Amniotic stem cell (primary cell): ENCODE data around the gene FRMD3.

Source experiments
- DNase-seq: peaks from one replicate; lab custom pipeline; 2025; lab: John Stamatoyannopoulos, UW

Gene FRMD3

GRCh38 chr9:83432877-83433550 is 105.2 kb downstream of the FRMD3 start:
- no peak for DNase-seq

GRCh38 chr9:83432104-83432627 is 106.0 kb downstream of the FRMD3 start:
- no peak for DNase-seq

DNA sequence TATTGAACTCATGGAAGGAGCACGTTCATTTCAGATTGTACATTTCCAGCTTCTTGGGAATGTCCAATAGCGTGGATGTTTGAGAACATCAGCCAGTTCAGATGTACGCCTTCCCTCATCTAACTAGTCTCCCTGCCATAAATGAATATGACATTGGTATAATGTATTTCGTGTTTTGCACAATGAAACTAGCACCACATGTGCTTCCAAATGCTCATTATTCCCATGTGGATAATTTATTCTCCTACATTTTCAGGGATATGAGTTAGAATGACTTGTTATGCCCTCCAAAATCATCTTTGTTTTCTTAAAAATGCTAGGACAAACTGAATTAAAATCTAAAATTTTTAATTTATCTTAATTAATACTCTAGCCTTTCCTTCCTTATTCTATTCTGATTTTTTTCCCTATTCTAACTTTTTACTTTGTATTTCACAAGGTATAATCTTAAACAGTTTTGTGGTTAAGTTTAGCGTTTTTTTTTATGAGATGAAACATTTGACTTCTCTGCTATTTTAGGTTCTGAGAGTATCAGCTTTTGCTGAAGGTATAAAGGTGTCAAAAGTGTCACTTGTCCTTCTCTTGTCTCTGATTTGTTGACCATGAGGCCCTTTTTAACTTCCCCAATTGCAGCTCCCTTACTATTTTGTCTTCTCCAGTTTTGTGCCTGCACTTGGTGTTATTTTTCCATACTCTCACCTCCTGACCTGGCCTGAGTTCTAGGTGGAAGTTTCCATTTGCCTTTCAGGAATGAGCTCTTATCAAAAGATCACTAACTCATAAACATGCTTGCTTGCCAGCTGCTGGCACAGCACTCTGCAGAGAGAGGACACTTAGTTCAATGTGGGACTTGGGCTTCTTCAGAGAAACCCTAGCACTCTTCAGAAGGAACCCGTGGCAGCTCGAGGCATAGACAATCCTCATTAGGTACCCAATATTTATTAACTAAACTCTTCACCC is 106.8 kb downstream of the FRMD3 start:
- no peak for DNase-seq

- no peak for DNase-seq
Measured at GRCh38 chr9:83430681-83431080, 107.5 kb downstream of the FRMD3 start.

DNA sequence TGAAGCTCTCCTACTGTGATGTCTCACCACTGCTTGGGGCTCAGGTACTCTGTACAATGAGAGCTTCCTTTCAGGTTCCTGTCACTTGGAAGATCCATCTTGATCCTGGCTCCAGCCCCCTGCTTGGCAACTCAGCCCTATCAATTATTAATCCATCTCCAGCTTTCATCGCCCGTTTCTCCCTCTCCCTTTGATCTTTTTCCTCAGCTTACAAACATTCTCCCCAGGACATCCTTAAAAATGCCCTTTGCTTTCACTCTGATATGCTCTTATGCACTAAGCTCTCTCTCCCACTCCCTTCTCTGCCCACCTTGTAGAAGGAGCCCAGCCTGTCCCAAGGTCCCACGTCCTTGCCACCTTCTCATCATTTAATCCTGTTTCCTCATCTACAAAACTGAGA is 109.0 kb downstream of the FRMD3 start:
- DNase-seq, result no peak

DNA sequence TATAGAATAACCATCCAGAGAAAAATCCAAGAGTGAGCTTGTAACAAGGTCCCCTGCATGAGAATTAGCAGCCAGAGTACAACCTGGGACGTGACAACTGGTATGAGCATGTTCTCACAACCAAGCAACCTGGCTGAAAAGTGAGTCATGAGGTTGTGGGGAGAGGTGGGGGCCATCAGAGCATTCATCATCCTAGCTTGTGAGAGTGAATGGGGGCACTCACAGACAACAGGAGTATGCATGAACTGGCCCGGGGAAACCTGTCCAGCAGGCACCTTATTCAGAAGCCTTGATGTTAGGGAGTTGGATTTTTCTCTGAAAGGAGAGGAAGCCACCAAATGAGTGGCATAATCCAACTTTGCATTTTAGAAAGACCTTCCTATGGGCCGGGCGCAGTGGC is 113.0 kb downstream of the FRMD3 start:
- DNase-seq, result no peak

GRCh38 chr9:83424831-83425230 is 113.4 kb downstream of the FRMD3 start:
- no peak for DNase-seq

- no peak for DNase-seq
Measured at GRCh38 chr9:83423815-83424707, 114.1 kb downstream of the FRMD3 start.

DNA sequence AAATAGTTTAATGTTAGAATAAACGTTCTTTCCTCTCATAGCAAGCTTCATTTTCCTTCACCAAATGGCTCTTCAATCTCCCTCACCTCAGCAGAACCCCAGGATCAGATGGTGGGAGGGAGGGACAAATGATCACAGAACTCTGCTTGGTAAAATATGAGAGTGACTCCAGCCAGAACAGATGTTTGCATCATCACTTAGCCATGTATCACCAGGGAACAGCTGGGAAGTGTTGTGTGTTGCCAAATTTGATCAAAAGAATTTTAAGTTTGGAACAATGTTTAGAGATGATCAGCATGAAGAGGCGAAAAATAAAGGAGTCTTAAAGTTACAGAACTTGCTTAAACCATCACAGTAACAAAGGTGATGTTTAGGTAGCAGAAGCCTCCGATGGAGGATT is 115.7 kb downstream of the FRMD3 start:
- DNase-seq, result no peak

DNA sequence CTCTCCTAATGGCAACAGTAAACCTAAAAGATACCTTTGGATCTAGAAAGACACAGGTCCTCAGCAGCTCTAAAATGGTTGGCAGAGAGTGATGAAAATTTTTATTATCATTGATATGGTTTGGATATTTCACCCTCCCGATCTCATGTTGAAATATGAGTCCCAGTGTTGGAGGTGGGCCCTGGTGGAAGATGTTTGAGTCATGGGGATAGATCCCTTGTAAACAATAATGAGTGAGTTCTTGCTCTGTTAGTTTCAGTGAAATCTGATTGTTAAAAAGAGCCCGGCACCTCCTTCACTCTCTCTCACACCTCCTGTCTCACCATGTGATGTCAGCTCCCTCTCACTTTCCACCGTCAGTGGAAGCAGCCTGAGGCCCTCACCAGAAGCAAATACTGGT is 117.7 kb downstream of the FRMD3 start:
- DNase-seq, result no peak

- no peak for DNase-seq
Measured at GRCh38 chr9:83419961-83420360, 118.2 kb downstream of the FRMD3 start.

GRCh38 chr9:83418283-83418682 is 119.9 kb downstream of the FRMD3 start:
- no peak for DNase-seq

GRCh38 chr9:83413367-83413766 is 124.8 kb downstream of the FRMD3 start:
- no peak for DNase-seq

GRCh38 chr9:83410701-83411100 is 127.5 kb downstream of the FRMD3 start:
- no peak for DNase-seq

GRCh38 chr9:83406921-83407320 is 131.3 kb downstream of the FRMD3 start:
- DNase-seq, result no peak

DNA sequence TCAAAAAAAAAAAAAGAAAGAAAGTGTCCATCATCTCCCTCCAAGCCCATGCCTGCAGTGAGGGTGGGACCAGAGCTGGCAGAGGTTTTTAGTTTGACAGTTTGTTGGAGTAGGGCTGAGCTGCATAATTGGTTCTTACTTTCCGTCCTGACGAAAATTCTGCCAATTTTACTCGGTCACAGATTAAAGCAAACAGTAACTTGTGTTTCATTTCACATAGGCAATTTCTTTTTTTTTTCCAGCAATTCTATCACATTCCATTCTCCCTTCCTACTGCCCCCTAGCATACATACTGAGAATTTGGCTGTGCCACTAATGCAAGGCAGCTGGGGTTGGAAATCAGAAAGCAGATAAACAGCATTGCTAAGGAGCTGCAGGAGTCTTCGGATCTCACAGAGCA is 132.4 kb downstream of the FRMD3 start:
- no peak for DNase-seq

- DNase-seq, result no peak
Measured at GRCh38 chr9:83403527-83404238, 134.5 kb downstream of the FRMD3 start.

DNA sequence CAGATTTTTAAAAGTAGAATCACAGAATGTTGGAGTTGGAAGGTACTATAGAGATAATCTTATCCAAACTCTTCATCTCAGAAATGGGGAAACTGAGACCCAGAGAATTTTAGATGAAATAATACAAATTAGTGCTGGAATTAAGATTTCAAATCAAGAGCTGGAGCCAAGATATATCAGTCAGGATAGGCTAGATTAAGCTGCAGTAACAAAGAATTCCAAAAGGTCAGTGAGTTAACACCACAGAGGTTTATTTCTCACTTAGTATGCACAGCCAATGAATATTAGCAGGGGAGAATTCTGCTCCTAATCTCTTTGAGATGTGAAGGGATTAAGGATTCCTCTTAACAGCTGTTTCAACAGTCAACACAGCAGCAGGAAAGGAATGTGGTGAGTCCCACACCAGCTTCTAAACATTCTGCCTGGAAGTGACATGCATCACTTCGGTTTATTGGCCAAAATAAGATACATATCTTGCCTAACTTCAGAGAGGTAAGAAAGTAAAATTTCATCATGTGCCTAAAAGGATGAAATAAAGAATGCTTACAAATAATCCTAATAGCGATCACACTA is 136.8 kb downstream of the FRMD3 start:
- DNase-seq, result no peak

DNA sequence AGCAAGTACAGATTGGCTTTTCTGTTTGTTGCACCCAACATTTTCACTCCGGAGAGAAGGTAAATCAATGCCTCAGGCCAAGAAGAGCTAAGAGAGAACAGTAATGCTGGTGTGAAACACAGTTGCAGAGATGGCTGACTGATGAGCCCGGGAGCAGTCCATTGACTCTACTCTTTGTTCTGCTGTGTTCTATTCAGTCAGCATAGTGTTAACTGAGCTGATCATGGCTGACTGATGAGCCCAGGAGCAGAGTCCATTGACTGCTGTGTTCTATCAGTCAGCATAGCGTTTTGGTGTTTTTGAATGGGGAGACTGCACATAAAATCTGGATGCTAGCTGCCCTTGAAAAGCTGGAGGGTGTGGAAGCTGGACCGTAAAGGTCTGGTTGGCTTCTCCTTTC is 141.4 kb downstream of the FRMD3 start:
- no peak for DNase-seq

- DNase-seq, result no peak
Measured at GRCh38 chr9:83396342-83396741, 141.9 kb downstream of the FRMD3 start.

DNA sequence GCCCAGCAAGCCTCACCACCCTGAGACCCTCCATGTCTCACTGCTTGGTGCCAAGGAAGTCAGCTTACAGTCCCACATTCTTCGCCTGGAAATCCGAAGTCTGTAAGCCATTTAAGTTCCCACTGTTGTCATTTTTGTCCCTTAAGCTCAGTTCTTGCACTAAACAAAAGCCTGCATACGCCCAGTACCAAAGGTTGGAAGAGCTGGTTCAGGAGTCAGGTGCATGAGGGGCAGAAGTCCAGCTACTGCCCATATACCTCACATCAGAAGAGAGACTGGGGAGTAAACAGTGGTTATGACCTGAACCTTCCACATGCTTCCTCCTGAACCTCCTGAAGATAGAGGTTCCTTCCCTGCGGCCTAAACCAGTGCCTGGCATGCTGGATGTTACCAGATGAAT is 146.0 kb downstream of the FRMD3 start:
- DNase-seq, result no peak
